Type B pancreatic cell (in vitro differentiated cells): Measurements from ENCODE around the gene GSG1L2. TPM values are rescaled to one million over a fixed set of nuclear protein-coding genes. Genes with fewer than 3 reads are reported as not detected.
"Not testable (repeated sequence)": the region's sequence is repeated elsewhere in the genome, so short reads cannot be mapped to it uniquely, and the experiment has no call there.

Experiments used
- DNase-seq: peaks from one replicate; pipeline ENCODE4 v3.0.0; 2021; ENCODE audit warnings: mixed read lengths; ENCODE audit not compliant: unreplicated experiment; ENCODE audit errors: extremely low spot score
- H3K27ac Mint-ChIP-seq: 2 replicates; pipeline ENCODE4 v1.8.0; 2021; ENCODE audit warnings: mild to moderate bottlenecking, mixed read lengths
- H3K27me3 Mint-ChIP-seq: 2 replicates; pipeline ENCODE4 v1.8.0; 2021; ENCODE audit warnings: mixed read lengths
- H3K36me3 Mint-ChIP-seq: 2 replicates; pipeline ENCODE4 v1.8.0; 2021; ENCODE audit warnings: mixed read lengths
- H3K4me1 Mint-ChIP-seq: one replicate; pipeline ENCODE4 v1.8.0; 2021; ENCODE audit warnings: mixed read lengths; ENCODE audit not compliant: unreplicated experiment
- H3K4me3 Mint-ChIP-seq: 2 replicates; pipeline ENCODE4 v1.8.0; 2021; ENCODE audit warnings: mild to moderate bottlenecking, mixed read lengths
- H3K9me3 Mint-ChIP-seq: 2 replicates; pipeline ENCODE4 v1.8.0; 2021; ENCODE audit warnings: mixed read lengths
- total RNA-seq: library from RNA; stranded (reverse); gene quantifications from 2 replicates; pipeline ENCODE4 v1.2.1, GENCODE V29; 2021; ENCODE audit warnings: low replicate concordance
- TF ChIP-seq, protein P1 (sequence below): fragments of 200-600 bp; sonication (generic); conservative IDR thresholded peaks from 2 replicates; pipeline ENCODE4 v1.5.0; 2021; ENCODE audit warnings: antibody characterized with exemption, mild to moderate bottlenecking

Gene GSG1L2
- total RNA-seq, 1 donor from 2014 or later = not detected

DNA sequence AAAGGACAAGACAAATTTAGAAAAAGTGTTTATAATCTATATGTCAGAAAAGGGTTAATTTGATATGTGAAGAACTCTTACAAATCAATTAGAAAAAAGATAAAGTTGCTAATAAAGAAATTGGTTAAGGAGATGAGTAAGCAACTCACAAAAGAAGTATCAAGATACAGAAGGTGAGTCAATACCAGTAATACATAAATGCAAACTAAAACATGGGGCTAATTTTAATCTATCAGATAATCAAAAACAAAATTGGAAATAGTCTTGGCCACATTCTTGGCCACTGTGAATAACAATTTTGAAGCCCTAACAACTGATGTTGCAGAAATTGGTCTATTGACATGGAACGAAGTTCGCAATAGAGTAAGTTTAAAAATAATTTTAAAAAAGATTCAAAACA is 37.3 kb downstream of the GSG1L2 start:
- no peaks in the 10 kb centered on the region for H3K36me3 Mint-ChIP-seq
- H3K27ac Mint-ChIP-seq = no peak overlapping the region
- no peaks in the 10 kb centered on the region for H3K9me3 Mint-ChIP-seq
- peaks cover 10% of the 10 kb centered on the region for H3K4me1 Mint-ChIP-seq
- TF ChIP-seq, protein P1, sequence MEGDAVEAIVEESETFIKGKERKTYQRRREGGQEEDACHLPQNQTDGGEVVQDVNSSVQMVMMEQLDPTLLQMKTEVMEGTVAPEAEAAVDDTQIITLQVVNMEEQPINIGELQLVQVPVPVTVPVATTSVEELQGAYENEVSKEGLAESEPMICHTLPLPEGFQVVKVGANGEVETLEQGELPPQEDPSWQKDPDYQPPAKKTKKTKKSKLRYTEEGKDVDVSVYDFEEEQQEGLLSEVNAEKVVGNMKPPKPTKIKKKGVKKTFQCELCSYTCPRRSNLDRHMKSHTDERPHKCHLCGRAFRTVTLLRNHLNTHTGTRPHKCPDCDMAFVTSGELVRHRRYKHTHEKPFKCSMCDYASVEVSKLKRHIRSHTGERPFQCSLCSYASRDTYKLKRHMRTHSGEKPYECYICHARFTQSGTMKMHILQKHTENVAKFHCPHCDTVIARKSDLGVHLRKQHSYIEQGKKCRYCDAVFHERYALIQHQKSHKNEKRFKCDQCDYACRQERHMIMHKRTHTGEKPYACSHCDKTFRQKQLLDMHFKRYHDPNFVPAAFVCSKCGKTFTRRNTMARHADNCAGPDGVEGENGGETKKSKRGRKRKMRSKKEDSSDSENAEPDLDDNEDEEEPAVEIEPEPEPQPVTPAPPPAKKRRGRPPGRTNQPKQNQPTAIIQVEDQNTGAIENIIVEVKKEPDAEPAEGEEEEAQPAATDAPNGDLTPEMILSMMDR = no peak
- no peak for DNase-seq
- peaks cover 16% of the 10 kb centered on the region for H3K27me3 Mint-ChIP-seq
- no peak overlapping the region for H3K4me3 Mint-ChIP-seq

DNA sequence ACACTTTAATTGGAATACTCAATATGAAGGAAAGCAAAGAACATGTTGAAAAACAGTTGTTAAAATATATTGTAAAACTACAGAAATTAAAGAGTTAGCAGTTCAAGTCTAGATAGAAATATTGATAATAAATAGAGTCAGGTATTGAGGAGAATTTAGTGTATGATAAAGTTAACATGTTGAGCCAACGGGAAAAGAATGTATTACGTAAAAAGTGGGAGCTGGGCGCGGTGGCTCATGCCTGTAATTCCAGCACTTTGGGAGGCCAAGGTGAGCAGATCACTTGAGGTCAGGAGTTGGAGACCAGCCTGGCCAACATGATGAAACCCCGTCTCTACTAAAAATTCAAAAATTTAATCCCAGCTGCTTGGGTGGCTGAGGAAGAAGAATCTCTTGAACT is 38.4 kb downstream of the GSG1L2 start:
- H3K27me3 Mint-ChIP-seq = peaks cover 17% of the 10 kb centered on the region
- not testable (repeated sequence) for H3K9me3 Mint-ChIP-seq, H3K4me3 Mint-ChIP-seq, DNase-seq, H3K4me1 Mint-ChIP-seq, H3K36me3 Mint-ChIP-seq, H3K27ac Mint-ChIP-seq

DNA sequence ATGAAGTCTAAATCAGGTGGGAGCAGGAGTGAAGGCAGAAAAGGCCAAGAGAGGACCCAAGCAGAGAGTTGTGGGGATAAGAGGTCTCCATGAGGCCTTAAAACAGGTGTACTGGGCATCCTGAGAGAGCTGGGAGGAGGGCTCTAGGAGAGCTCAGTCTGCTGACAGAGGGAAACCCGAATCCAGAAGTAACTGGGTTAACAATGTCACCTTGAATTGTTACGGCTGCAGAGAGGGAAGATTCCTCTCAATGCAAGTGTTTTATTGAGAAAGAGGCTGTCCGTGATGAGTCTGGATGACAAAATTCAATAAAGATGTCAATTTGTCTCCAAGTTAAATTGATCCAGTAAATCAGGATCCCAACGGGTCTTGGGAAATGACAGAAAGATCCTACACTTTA is 38.8 kb downstream of the GSG1L2 start:
- peaks cover 16% of the 10 kb centered on the region for H3K27me3 Mint-ChIP-seq
- H3K36me3 Mint-ChIP-seq = no peaks in the 10 kb centered on the region
- H3K9me3 Mint-ChIP-seq = no peaks in the 10 kb centered on the region
- no peak for DNase-seq
- no peak overlapping the region for H3K27ac Mint-ChIP-seq
- TF ChIP-seq, protein P1 = no peak
- H3K4me1 Mint-ChIP-seq = no peaks in the 10 kb centered on the region
- H3K4me3 Mint-ChIP-seq = no peak overlapping the region

DNA sequence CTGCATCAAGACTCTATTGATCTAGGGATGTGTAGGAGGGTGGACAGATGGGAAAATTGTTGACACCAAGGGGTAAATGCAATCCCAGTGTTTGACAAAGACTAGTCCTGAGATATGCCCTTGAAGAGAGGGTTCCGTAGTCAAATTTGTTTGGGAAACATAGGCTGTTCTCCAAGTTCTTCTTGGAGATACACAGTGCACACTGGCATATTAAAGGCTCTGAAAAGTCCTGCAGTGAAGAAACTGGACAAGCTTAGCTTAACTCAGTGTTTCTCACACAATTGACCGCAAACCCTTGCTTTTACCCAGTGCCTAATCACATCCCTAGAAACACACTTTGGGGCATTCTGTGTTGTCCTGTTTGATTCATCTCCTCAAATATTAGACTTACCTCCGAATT is 41.3 kb downstream of the GSG1L2 start:
- TF ChIP-seq, protein P1 = no peak

DNA sequence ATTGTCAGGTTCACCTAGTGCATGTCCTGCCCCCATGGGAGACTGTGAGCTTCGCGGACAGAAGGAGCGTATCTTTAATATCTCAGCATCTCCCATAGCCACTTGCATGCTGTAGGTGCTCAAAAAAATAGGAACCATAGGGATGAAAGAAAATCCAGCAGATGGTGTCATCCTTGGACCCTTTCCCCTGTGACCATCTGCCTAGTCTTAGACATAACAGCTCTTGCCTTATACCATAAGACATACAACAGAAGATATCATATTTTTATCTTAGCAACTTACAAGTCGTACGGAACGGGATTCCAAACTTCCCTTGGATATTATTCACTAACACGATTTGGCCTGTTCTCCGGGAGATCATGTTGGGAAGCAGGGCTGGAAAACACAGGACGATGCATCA is 45.0 kb downstream of the GSG1L2 start:
- no peak overlapping the region for H3K4me3 Mint-ChIP-seq
- no peak overlapping the region for H3K27ac Mint-ChIP-seq
- no peak for DNase-seq
- H3K9me3 Mint-ChIP-seq = peaks cover 4% of the 10 kb centered on the region
- H3K4me1 Mint-ChIP-seq = no peaks in the 10 kb centered on the region
- TF ChIP-seq, protein P1 = no peak
- no peaks in the 10 kb centered on the region for H3K36me3 Mint-ChIP-seq
- peaks cover 19% of the 10 kb centered on the region for H3K27me3 Mint-ChIP-seq

More for the DNA sequence above, 41.3 kb downstream of the GSG1L2 start:
- peaks cover 25% of the 10 kb centered on the region for H3K27me3 Mint-ChIP-seq
- H3K4me3 Mint-ChIP-seq = no peak overlapping the region
- H3K36me3 Mint-ChIP-seq = no peaks in the 10 kb centered on the region
- peaks cover 4% of the 10 kb centered on the region for H3K9me3 Mint-ChIP-seq
- H3K27ac Mint-ChIP-seq = no peak overlapping the region
- DNase-seq = no peak
- no peaks in the 10 kb centered on the region for H3K4me1 Mint-ChIP-seq

DNA sequence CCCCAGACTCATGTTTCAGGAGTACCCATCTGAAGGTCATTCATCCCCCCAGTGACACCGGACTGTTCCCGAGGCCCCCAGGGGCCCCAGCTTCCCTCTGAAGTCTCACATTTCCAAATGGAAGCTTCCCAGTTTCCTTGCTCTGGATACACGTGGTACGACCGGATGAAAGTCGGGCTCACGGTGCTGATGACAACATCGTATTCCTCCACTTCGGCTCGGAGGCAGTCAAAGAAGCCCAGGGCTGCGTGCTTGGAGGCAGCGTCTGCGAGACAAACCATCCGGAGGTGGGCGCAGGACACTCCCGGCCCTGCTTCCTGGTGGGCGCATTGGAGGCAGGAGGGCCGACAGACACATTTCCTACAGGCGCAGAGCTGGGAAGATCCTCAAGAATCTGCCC is 49.2 kb downstream of the GSG1L2 start:
- peaks cover 12% of the 10 kb centered on the region for H3K27me3 Mint-ChIP-seq
- peaks cover 4% of the 10 kb centered on the region for H3K9me3 Mint-ChIP-seq
- no peaks in the 10 kb centered on the region for H3K36me3 Mint-ChIP-seq
- TF ChIP-seq, protein P1 = no peak
- H3K4me3 Mint-ChIP-seq = no peak overlapping the region
- DNase-seq = no peak
- H3K4me1 Mint-ChIP-seq = no peaks in the 10 kb centered on the region
- no peak overlapping the region for H3K27ac Mint-ChIP-seq
